ENCODE results near the gene SNTG2. TPM values are rescaled to one million over a fixed set of nuclear protein-coding genes. Genes with fewer than 3 reads are reported as not detected.

Gene SNTG2
- total and polyA plus RNA-seq, 2 donors (not counting 1 experiment from before 2014, with no cell fraction given), result 0.06 TPM; not detected in 1

DNA sequence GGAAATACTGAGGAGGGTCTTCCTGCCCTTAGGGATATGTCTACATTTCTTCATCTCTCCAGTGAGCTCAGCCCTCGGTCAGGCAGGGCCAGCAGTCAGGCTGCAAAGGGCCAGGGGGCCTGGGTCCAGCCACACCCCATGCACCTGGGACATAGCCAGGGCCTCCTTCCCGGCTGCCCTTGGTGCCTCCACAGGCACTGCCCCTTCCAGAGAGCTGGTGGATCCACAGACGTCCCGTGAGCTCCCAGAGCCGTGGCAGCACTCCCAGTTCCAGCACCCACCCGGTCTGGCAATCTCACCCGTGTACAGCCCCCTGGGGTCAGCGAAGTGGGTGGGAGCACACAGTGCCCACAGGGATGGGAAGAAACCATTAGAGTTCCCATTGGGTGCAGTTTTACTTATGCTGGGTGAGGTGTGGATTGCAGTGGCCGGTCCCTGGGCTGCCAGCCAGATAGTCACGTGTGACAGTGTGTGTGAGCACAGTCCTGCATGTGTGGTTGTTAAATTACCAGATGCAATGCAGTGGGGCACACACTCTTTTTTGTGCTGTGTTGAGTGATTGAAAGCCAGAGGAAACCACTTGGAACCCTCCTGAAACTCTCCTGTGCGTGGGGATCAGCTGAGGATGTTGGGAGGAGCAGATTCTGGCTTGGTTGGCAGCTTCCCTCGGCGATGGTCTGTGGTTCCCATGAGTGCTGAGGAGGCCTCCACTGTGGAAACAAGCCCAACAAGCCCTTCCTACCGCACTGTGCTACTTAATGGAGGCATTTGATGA is 131.0 kb downstream of the SNTG2 start:
- no peaks in the 10 kb centered on the region for H4K20me1 ChIP-seq (ENCODE audit: control insufficient read depth, extremely low read depth, insufficient read depth, low read length)
- no peaks in the 10 kb centered on the region for H3K9me3 ChIP-seq (ENCODE audit: control insufficient read depth, insufficient read depth, low read depth, low read length)
- no peak overlapping the region for H3K27ac ChIP-seq (ENCODE audit: insufficient read depth, low read length)
- H3K9ac ChIP-seq (ENCODE audit: insufficient read depth, low read length), result no peak overlapping the region
- no peaks in the 10 kb centered on the region for H3K27me3 ChIP-seq (ENCODE audit: control insufficient read depth, insufficient read depth, low read length)
- no peak overlapping the region for H3K4me2 ChIP-seq (ENCODE audit: extremely low read depth, insufficient read depth, low read length)
- H3K4me3 ChIP-seq (replicated peaks in 1 of 4; ENCODE audit: control extremely low read depth in 1 of 4, insufficient read depth in 1 of 4, low read depth in 3 of 4, low read length in 4 of 4), result no peak overlapping the region
- H3K36me3 ChIP-seq (ENCODE audit: control insufficient read depth, insufficient read depth, low read length), result no peaks in the 10 kb centered on the region
- H3K79me2 ChIP-seq (ENCODE audit: control insufficient read depth, insufficient read depth, low read length), result no peaks in the 10 kb centered on the region
- H2AFZ ChIP-seq (ENCODE audit: low read length), result no peak overlapping the region
- H3K4me1 ChIP-seq (ENCODE audit: control insufficient read depth, extremely low read depth, insufficient read depth, low read length), result no peaks in the 10 kb centered on the region
- peak; percentile 1 to 54 for DNase-seq (ENCODE audit: low read depth in 2 of 2)
- TF ChIP-seq EZH2 (IDR thresholded peaks at IDR 0.05; ENCODE audit: low read length, missing control alignments), result no peak
- TF ChIP-seq, protein P1, sequence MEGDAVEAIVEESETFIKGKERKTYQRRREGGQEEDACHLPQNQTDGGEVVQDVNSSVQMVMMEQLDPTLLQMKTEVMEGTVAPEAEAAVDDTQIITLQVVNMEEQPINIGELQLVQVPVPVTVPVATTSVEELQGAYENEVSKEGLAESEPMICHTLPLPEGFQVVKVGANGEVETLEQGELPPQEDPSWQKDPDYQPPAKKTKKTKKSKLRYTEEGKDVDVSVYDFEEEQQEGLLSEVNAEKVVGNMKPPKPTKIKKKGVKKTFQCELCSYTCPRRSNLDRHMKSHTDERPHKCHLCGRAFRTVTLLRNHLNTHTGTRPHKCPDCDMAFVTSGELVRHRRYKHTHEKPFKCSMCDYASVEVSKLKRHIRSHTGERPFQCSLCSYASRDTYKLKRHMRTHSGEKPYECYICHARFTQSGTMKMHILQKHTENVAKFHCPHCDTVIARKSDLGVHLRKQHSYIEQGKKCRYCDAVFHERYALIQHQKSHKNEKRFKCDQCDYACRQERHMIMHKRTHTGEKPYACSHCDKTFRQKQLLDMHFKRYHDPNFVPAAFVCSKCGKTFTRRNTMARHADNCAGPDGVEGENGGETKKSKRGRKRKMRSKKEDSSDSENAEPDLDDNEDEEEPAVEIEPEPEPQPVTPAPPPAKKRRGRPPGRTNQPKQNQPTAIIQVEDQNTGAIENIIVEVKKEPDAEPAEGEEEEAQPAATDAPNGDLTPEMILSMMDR (conservative IDR thresholded peaks at IDR 0.05 in 1 of 2, IDR thresholded peaks at IDR 0.05 in 1 of 2; ENCODE audit: low read depth in 1 of 2, low read length in 2 of 2), result no peak

DNA sequence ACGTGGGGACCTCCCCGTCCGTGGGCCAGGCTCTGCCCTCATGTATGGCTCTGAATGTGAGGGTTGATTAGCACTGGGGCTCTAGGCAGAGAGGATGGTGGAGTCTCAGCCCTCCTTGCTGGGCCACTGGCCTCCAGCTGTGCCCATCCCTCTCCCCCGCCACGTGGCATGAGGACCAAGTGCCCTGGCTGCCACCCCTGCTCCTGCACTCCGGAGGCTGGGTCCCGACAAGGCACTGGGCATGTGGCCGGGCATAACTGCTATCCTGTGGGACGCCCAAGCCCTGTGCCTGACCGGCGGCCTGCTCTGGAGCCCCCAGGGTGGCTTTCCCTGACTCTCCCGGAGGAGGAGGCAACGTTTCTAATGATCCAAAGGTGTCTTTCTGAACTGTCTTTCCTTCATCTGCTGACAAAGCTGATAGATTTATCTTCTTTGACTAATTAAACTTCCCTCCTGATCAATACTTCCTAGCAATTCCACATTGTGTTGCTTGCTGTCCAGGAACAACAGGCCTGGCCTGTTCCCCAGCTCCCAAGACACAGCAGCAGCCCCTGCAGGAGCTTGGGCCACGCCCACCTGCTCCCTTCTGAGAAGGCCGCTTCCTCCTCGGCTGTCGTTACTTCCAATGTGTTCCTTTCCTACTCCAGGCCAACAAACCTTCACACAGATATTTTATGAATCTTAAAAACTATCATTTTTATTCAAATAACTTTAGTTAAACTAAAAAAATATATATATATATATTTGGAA is 132.0 kb downstream of the SNTG2 start:
- H4K20me1 ChIP-seq (ENCODE audit: control insufficient read depth, extremely low read depth, insufficient read depth, low read length), result no peaks in the 10 kb centered on the region
- no peak overlapping the region for H2AFZ ChIP-seq (ENCODE audit: low read length)
- H3K9ac ChIP-seq (ENCODE audit: insufficient read depth, low read length), result no peak overlapping the region
- H3K36me3 ChIP-seq (ENCODE audit: control insufficient read depth, insufficient read depth, low read length), result no peaks in the 10 kb centered on the region
- no peak overlapping the region for H3K4me2 ChIP-seq (ENCODE audit: extremely low read depth, insufficient read depth, low read length)
- no peaks in the 10 kb centered on the region for H3K27me3 ChIP-seq (ENCODE audit: control insufficient read depth, insufficient read depth, low read length)
- H3K27ac ChIP-seq (ENCODE audit: insufficient read depth, low read length), result no peak overlapping the region
- TF ChIP-seq, protein P1 (conservative IDR thresholded peaks at IDR 0.05 in 1 of 2, IDR thresholded peaks at IDR 0.05 in 1 of 2; ENCODE audit: low read depth in 1 of 2, low read length in 2 of 2), result no peak
- no peak for TF ChIP-seq EZH2 (IDR thresholded peaks at IDR 0.05; ENCODE audit: low read length, missing control alignments)
- no peaks in the 10 kb centered on the region for H3K9me3 ChIP-seq (ENCODE audit: control insufficient read depth, insufficient read depth, low read depth, low read length)
- no peak overlapping the region for H3K4me3 ChIP-seq (replicated peaks in 1 of 4; ENCODE audit: control extremely low read depth in 1 of 4, insufficient read depth in 1 of 4, low read depth in 3 of 4, low read length in 4 of 4)
- no peaks in the 10 kb centered on the region for H3K4me1 ChIP-seq (ENCODE audit: control insufficient read depth, extremely low read depth, insufficient read depth, low read length)
- H3K79me2 ChIP-seq (ENCODE audit: control insufficient read depth, insufficient read depth, low read length), result no peaks in the 10 kb centered on the region
- DNase-seq (ENCODE audit: low read depth in 2 of 2), result no peak

DNA sequence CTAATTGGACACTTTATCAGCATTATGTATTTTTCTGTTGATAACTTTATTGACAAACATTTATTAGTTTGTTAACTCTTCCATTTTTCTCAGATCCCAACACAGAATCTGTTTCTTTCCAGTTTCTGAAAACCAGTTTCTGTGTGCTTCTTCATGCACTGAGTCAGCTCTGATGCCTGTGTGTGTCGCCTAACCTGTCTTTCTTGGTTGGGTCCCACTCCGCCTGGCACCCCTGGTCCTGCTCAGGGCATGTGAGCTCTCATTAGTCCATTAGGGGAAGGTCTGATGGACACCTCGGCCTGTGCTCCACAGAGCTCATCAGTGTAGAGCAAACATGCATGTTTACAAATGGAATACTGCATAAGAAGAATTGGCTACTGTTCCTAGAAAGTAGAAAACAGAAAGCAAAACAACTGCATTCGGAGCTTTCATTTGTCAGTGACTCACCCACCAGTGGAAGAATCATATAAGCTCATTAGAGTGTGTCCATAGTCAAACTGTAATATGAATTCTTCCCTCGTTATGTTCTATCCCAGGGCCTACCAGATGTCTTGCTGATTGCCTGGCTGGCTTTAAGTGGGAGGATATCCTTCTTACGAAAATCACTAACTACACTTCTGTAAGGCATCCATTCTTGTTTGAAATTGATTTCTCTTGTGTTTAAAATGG is 137.7 kb downstream of the SNTG2 start:
- no peak for TF ChIP-seq EZH2 (IDR thresholded peaks at IDR 0.05; ENCODE audit: low read length, missing control alignments)
- TF ChIP-seq, protein P1 (conservative IDR thresholded peaks at IDR 0.05 in 1 of 2, IDR thresholded peaks at IDR 0.05 in 1 of 2; ENCODE audit: low read depth in 1 of 2, low read length in 2 of 2), result no peak
- no peak overlapping the region for H3K4me2 ChIP-seq (ENCODE audit: extremely low read depth, insufficient read depth, low read length)

More for the DNA sequence above, 137.7 kb downstream of the SNTG2 start:
- H3K27me3 ChIP-seq (ENCODE audit: control insufficient read depth, insufficient read depth, low read length), result no peaks in the 10 kb centered on the region
- H3K4me1 ChIP-seq (ENCODE audit: control insufficient read depth, extremely low read depth, insufficient read depth, low read length), result no peaks in the 10 kb centered on the region
- H3K27ac ChIP-seq (ENCODE audit: insufficient read depth, low read length), result no peak overlapping the region
- no peaks in the 10 kb centered on the region for H3K79me2 ChIP-seq (ENCODE audit: control insufficient read depth, insufficient read depth, low read length)
- H3K9me3 ChIP-seq (ENCODE audit: control insufficient read depth, insufficient read depth, low read depth, low read length), result no peaks in the 10 kb centered on the region
- no peaks in the 10 kb centered on the region for H3K36me3 ChIP-seq (ENCODE audit: control insufficient read depth, insufficient read depth, low read length)
- peak in 1 of 2 donors; percentile 9 for DNase-seq (ENCODE audit: low read depth in 2 of 2)
- H3K9ac ChIP-seq (ENCODE audit: insufficient read depth, low read length), result no peak overlapping the region
- H3K4me3 ChIP-seq (replicated peaks in 1 of 4; ENCODE audit: control extremely low read depth in 1 of 4, insufficient read depth in 1 of 4, low read depth in 3 of 4, low read length in 4 of 4), result no peak overlapping the region
- no peak overlapping the region for H2AFZ ChIP-seq (ENCODE audit: low read length)
- no peaks in the 10 kb centered on the region for H4K20me1 ChIP-seq (ENCODE audit: control insufficient read depth, extremely low read depth, insufficient read depth, low read length)
